Left ventricle myocardium superior (tissue), 1 donor: Measurements from ENCODE around the gene TJP1. TPM values are rescaled to one million over a fixed set of nuclear protein-coding genes. Genes with fewer than 3 reads are reported as not detected.
"Not testable (repeated sequence)": the region's sequence is repeated elsewhere in the genome, so short reads cannot be mapped to it uniquely, and the experiment has no call there.

Source experiments
- ATAC-seq: fragments of 200-7000 bp; cut with Tn5 transposase; one replicate; pipeline ENCODE4 v1.9.1; 2020; ENCODE audit warnings: mild to moderate bottlenecking, moderate library complexity
- DNase-seq: peaks from one replicate; pipeline ENCODE4 v3.0.0-alpha.2; 2020
- intact Hi-C: fragments of 100-400 bp; cut with micrococcal nuclease; formaldehyde crosslinking; loops from one replicate; pipeline ENCODE4 v1.11.0; 2022
- total RNA-seq: library from RNA; stranded (reverse); fragmentation: NEBNext Ultra II Directional; extraction: Animal tissue kit (Norgen Biotek cat#: 25700); gene quantifications from one replicate; pipeline ENCODE4 v1.2.1, GENCODE V29; 2021
- donor health status: DM: no; HTN: yes; CAD: no; lungs with severe emphysema.

The TJP1 gene
- total RNA-seq, 1 donor from 2014 or later: 123 TPM

GRCh38 chr15:29842290-29842689, 20.0 kb upstream of the TJP1 start:
- ATAC-seq (no peak), DNase-seq (no peak)
- intact Hi-C loops: no loop called here

- intact Hi-C loops: no loop called here
- DNase-seq: no peak
These were observed 18.7 kb upstream of the TJP1 start for GRCh38 chr15:29840926-29841325.

DNA sequence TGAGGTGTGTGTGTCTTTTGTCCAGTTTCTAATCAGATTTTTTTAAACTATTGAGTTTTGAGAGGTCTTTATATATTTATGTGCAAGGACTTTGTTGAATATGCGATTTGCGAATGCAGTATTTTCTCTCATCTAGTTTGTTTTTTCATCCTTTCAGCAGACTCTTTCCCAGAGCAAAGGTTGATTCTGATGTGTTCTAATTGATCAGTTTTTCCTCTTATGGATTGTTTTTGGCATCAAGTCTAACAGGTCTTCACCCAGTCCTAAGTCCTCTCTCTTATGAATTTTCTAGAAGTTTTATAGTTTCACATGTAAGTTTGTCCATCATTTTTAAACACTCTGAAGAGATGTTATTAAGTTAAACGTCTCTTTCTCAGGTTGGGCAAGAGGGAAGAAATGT, 17.8 kb upstream of the TJP1 start:
- intact Hi-C loops: no loop called here

More at GRCh38 chr15:29840926-29841325, 18.7 kb upstream of the TJP1 start:
- peak; percentile 92 for ATAC-seq

GRCh38 chr15:29838352-29839010, 16.2 kb upstream of the TJP1 start:
- DNase-seq (no peak), ATAC-seq (no peak)
- intact Hi-C loops: no loop called here

More for the DNA sequence above, 17.8 kb upstream of the TJP1 start:
- DNase-seq (no peak), ATAC-seq (no peak)

DNA sequence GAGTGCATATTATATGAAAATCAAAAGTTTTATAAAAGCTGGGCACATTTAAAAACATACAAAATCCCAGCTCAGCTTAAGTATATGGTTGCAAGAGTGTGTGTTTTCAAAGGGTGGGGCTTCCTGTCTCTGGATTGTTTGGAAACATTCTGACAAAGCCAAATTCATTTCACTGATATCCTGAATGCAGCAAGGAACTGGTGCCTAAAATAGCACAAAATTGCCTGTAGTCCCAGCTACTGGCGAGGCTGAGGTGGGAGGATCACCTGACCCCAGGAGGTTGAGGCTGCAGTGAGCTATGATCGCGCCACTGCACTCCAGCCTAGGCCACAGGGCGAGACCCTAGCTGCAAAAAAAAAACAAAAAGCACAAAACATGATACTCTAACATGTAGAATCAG, 13.0 kb upstream of the TJP1 start:
- ATAC-seq (peak; percentile 78), DNase-seq (no peak)
- intact Hi-C loops: no loop called here

DNA sequence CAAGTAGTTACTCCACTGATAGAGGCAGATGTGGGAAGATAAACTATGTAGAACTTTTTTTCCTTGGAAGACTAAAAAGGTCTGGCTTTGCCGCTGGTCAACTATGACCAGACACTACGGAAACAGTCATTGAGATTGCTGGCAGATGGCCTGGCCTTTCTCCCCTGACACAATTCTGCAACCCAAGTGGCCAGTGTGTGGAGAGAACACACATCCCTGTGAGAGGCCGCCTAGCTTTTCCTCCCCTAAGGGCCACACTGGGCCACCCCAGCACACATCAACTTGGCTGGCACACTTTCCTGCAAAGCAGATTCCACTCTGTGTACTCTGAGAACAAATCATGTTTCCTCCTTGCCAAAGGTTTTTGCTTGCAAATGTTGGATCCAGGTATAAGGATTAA, 10.4 kb upstream of the TJP1 start:
- DNase-seq (no peak), ATAC-seq (peak; percentile 24)
- intact Hi-C loops: no loop called here

DNA sequence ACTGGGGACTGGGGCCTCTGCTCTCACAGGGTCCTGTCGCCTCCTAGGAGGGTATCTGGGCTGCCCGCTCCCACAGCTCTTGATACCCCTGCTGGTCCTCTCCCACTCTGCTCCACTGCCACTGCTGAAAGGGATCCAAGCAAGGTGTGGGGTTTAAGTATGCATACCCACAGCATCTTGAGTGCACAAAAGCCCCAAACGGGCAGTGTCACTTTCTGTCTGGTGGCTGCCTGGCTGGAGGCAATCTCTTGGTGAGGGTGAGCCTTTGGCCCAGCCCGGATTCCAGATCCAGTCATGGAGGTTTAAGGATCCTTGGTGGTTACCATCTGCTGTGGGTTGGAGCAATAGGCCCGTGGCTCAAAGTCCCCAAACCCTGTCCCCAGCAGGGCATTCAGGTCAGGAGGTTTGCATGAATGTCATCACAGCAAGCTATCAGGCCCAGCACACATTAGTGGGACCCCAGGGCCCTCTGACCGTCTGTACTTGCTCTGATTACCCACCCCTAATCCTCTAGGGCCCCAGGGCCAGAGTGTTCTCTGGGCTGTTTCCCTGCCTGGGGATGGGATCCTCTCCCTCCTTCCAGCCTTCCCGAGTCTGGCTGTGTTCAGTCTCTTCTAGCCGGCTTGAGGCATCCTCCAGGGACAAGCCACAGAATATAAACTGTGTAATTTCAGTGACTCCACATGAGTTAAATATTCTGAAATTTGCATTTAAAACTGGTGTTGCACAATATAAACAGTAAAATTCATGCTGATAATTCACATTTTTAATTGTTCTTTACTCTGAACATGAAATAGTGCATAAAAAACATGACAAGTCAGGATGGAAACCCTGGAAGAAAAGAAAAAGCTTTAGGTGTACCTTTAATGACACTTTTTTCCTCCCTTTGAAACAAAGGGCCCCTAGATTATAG, 4.9 kb upstream of the TJP1 start:
- intact Hi-C loops: loop anchor here (10.0 kb wide), 1 partner anchor 58 kb away; no protein-coding TSS in a partner anchor
- DNase-seq: no peak
- no peak for ATAC-seq

GRCh38 chr15:29825227-29825626, 3.0 kb upstream of the TJP1 start:
- DNase-seq: no peak
- intact Hi-C loops: loop anchor here (10.0 kb wide), 1 partner anchor 60 kb away; no protein-coding TSS in a partner anchor
- no peak for ATAC-seq

GRCh38 chr15:29822684-29823459, 604 bp upstream of the TJP1 start:
- peak; percentile 49 for ATAC-seq
- DNase-seq: peak; percentile 76
- intact Hi-C loops: loop anchor here (10.0 kb wide), 1 partner anchor 62 kb away; no protein-coding TSS in a partner anchor

GRCh38 chr15:29821416-29822099, 710 bp downstream of the TJP1 start:
- peak; percentile 80 for DNase-seq
- ATAC-seq: peak; percentile 62
- intact Hi-C loops: loop anchor here (10.0 kb wide), 1 partner anchor 63 kb away; no protein-coding TSS in a partner anchor

DNA sequence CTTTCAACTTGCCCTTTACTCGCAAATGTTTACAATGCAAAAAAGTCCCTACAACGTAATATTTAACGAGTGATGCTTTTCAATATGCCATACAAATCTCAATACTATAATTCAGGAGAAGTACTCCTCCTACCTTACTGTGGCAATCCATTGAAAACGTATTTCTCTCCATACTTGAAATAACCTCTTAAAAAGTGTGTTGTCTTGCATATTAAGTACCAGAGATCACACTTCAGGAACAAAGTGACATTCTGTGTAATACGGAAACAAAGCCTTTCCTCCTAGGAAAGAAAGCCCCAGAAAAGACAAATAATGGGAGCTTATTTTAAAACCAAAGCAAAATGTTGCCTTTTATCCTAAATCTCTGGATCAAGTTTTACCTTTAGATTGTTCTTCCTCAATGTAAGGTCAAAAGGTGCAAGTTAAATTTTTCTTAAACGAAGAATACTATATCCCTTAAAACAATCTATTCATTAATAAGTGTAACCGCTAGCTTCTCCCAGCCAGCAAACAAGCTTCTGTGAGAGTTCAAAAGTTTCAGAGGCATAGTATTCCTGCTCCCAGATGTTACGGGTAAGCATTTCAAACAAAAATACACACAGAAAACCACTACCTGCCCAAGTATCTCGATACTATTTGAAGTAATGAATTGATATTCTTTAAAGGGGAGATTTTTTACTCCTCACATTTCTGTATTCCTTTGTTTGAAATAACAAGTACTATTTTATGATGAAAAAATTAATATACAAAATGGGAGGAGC, 1.7 kb downstream of the TJP1 start:
- intact Hi-C loops: loop anchor here (10.0 kb wide), 1 partner anchor 64 kb away; no protein-coding TSS in a partner anchor
- ATAC-seq: no peak
- DNase-seq: no peak

DNA sequence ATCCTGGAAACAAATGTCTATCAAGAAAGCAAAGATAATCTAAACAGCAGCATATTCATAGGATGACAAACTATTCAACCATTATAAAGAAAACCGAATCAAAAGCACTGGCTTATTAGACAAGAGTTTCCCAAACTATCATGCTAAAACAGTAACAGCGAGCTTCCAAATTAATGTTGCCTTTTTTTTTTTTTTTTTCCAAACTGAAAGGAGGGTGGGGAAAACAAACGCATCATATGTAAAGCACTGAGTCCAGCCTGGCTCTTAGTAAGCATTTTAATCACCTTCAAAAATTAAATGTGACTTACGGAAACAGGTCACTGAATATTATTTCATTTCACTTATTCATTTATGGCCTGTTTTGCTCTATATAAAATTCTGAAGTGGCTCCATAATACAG, 2.3 kb downstream of the TJP1 start:
- no peak for DNase-seq
- no peak for ATAC-seq
- intact Hi-C loops: loop anchor here (10.0 kb wide), 1 partner anchor 65 kb away; no protein-coding TSS in a partner anchor

- intact Hi-C loops: no loop called here
- ATAC-seq (no peak), DNase-seq (no peak)
These were observed 4.1 kb downstream of the TJP1 start for GRCh38 chr15:29818141-29818540.

DNA sequence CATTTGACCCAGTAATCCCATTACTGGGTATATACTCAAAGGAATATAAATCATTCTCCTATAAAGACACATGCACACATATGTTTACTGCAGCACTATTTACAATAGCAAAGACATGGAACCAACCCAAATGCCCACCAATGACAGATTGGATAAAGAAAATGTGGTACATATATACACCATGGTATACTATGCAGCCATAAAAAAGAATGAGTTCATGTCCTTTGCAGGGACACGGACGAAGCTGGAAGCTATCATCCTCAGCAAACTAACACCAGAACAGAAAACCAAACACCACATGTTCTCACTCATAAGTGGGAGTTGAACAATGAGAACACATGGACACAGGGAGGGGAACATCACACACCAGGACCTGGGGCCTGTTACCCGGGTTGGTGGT, 4.8 kb downstream of the TJP1 start:
- intact Hi-C loops, ATAC-seq, DNase-seq: not testable (repeated sequence)

DNA sequence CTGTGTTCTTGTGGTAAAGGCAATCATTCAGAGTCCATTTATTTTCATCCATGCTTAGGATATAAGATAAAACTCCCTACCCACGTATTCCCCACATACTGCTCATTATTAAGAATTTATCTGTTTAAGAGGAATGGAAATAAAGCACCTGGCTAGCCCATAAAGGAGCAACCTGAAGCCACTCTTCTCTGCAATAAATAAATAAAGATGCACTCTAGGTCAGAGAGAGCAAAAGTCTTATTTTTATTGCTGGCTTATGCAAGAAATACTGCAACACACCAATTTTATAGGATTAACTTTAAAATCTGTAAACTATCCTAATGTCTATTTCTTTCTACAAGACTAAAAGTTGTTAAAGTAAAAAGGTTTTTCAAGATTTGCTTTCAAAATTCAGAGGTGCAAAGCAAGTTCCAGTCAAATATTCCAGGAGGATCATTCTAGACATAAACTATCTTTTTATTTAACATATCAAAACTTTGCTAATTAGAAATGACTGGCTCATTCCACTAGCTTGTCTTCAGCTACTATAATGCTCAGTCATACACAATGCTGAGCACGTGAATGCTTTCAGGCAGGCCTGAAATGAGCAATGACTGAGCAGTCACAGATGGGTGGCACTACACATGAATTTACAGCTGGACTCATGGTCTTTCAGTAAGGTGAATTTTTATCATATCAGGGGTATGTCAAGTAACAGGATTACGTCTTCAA, 7.1 kb downstream of the TJP1 start:
- ATAC-seq (peak; percentile 85), DNase-seq (no peak)
- intact Hi-C loops: no loop called here

DNA sequence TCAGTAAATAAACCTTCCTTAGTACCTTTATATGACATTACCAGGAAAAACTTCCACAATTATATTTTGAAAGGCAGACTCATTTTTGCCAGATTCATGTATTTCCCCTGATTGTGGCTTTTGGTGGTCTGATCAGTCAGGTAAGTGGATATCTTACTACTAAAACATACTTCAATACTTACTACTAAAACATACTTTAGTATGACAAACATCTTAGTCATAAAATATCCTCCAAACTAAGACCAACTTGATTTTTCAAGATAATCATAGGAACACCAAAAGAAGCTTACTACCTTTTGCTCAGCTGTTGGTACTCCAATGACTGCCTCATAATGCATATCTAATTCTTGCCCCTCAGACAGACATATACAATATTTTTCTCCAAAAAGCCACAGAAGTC, 9.3 kb downstream of the TJP1 start:
- no peak for DNase-seq
- ATAC-seq: no peak
- intact Hi-C loops: no loop called here

- DNase-seq (no peak), ATAC-seq (peak; percentile 61)
- intact Hi-C loops: no loop called here
These were observed 9.9 kb downstream of the TJP1 start for GRCh38 chr15:29812384-29812694.
